ENCODE data around the gene KDM6A. TPM values are rescaled to one million over a fixed set of nuclear protein-coding genes. Genes with fewer than 3 reads are reported as not detected.
"Not testable (repeated sequence)": the region's sequence is repeated elsewhere in the genome, so short reads cannot be mapped to it uniquely, and the experiment has no call there.

Gene KDM6A
- 10 to 100 TPM; 25.7 to 31.5 (median 29.5) TPM for polyA plus RNA-seq (ENCODE audit: insufficient read length in 4 of 4)

- DNase-seq (ENCODE audit: low read depth in 4 of 4, low spot score in 3 of 4) = peak; percentile 81 to 87 (median 86)
These were observed at the start of gene KDM6A for GRCh38 chrX:44872821-44873414. KDM6A (plus strand) TSS chrX:44873188; CDS start chrX:44873552, 364 bp downstream.

GRCh38 chrX:44823193-44823592 is 49.8 kb upstream of the KDM6A start:
- not testable (repeated sequence) for DNase-seq (ENCODE audit: low read depth in 4 of 4, low spot score in 3 of 4)

GRCh38 chrX:44828008-44828605 is 44.9 kb upstream of the KDM6A start:
- no peak for DNase-seq (ENCODE audit: low read depth in 4 of 4, low spot score in 3 of 4)

GRCh38 chrX:44829832-44830231 is 43.2 kb upstream of the KDM6A start:
- DNase-seq (ENCODE audit: low read depth in 4 of 4, low spot score in 3 of 4) = no peak

GRCh38 chrX:44842550-44843317 is 30.3 kb upstream of the KDM6A start:
- DNase-seq (ENCODE audit: low read depth in 4 of 4, low spot score in 3 of 4) = no peak

GRCh38 chrX:44843318-44843702 is 29.7 kb upstream of the KDM6A start:
- DNase-seq (ENCODE audit: low read depth in 4 of 4, low spot score in 3 of 4) = no peak

- no peak for DNase-seq (ENCODE audit: low read depth in 4 of 4, low spot score in 3 of 4)
These were observed 29.2 kb upstream of the KDM6A start, which contains the start of gene DUSP21 for GRCh38 chrX:44843753-44844152. DUSP21 (plus strand) TSS chrX:44844021; CDS start chrX:44844133, 112 bp downstream.

- no peak for DNase-seq (ENCODE audit: low read depth in 4 of 4, low spot score in 3 of 4)
These were observed 28.8 kb upstream of the KDM6A start for GRCh38 chrX:44844204-44844603.

GRCh38 chrX:44850891-44851290 is 22.1 kb upstream of the KDM6A start:
- not testable (repeated sequence) for DNase-seq (ENCODE audit: low read depth in 4 of 4, low spot score in 3 of 4)

GRCh38 chrX:44871114-44871645 is 1.8 kb upstream of the KDM6A start:
- no peak for DNase-seq (ENCODE audit: low read depth in 4 of 4, low spot score in 3 of 4)

- peak in 1 of 4 donors; percentile 32 for DNase-seq (ENCODE audit: low read depth in 4 of 4, low spot score in 3 of 4)
These were observed 812 bp upstream of the KDM6A start for GRCh38 chrX:44871931-44872820.

- DNase-seq (ENCODE audit: low read depth in 4 of 4, low spot score in 3 of 4) = peak in 1 of 4 donors; percentile 12
These were observed 658 bp downstream of the KDM6A start for GRCh38 chrX:44873415-44874276.

GRCh38 chrX:44874420-44875184 is 1.6 kb downstream of the KDM6A start:
- peak in 1 of 4 donors; percentile 10 for DNase-seq (ENCODE audit: low read depth in 4 of 4, low spot score in 3 of 4)

GRCh38 chrX:44875185-44875489 is 2.1 kb downstream of the KDM6A start:
- DNase-seq (ENCODE audit: low read depth in 4 of 4, low spot score in 3 of 4) = no peak

GRCh38 chrX:44876086-44876485 is 3.1 kb downstream of the KDM6A start:
- no peak for DNase-seq (ENCODE audit: low read depth in 4 of 4, low spot score in 3 of 4)

- no peak for DNase-seq (ENCODE audit: low read depth in 4 of 4, low spot score in 3 of 4)
These were observed 3.8 kb downstream of the KDM6A start for GRCh38 chrX:44876767-44877166.

- DNase-seq (ENCODE audit: low read depth in 4 of 4, low spot score in 3 of 4) = no peak
These were observed 5.8 kb downstream of the KDM6A start for GRCh38 chrX:44878780-44879179.

GRCh38 chrX:44881549-44881948 is 8.6 kb downstream of the KDM6A start:
- DNase-seq (ENCODE audit: low read depth in 4 of 4, low spot score in 3 of 4) = no peak

- no peak for DNase-seq (ENCODE audit: low read depth in 4 of 4, low spot score in 3 of 4)
These were observed 9.6 kb downstream of the KDM6A start for GRCh38 chrX:44882635-44883034.

Data from right renal pelvis (tissue), 4 donors.